ENCODE results near the gene INKA1. TPM values are rescaled to one million over a fixed set of nuclear protein-coding genes. Genes with fewer than 3 reads are reported as not detected.

Gene INKA1
- total RNA-seq, 1 experiment from 2014 or later, result not detected

DNA sequence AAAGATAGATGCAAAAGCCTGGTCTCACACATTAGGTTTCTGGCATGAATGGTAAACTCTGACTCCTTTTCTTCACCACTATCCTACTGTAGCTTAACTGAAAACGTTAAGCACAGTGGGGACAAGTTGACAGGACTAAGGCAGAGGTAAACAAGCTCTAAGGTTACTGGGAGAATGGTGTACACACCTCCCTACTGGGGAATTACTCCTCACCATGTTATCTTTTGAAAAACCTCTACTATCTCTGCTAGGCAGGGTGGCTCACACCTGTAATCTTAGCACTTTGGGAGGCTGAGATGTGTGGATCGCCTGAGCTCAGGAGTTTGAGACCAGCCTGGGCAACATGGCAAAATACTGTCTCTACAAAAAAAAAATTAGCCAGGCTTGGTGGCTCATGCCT, 45.9 kb upstream of the INKA1 start:
- no peak overlapping the region for H3K27ac Mint-ChIP-seq (ENCODE audit: unreplicated experiment)
- no peaks in the 10 kb centered on the region for H3K9me3 Mint-ChIP-seq (ENCODE audit: unreplicated experiment)
- no peaks in the 10 kb centered on the region for H3K27me3 Mint-ChIP-seq (ENCODE audit: insufficient read depth, unreplicated experiment)
- ChIA-PET CTCF (no interaction called here), POLR2A (no interaction called here)
- Histone ChIP-seq H3K27me3 (replicated peaks; ENCODE audit: control insufficient read depth, insufficient read depth, low read length) (no peaks in the 10 kb centered on the region), H3K4me1 (no peaks in the 10 kb centered on the region; the same call in 1 of the 2 replicates), H3K9me3 (0 out of 2 replicates have a peak, but pooled peaks cover 3% of the 10 kb centered on the region), H3K36me3 (ENCODE audit: control insufficient read depth, insufficient read depth, low read length) (no peaks in the 10 kb centered on the region; the same call in 1 of the 2 replicates), H3K4me3 (ENCODE audit: low read depth, low read length) (no peak overlapping the region)
- peaks cover 27% of the 10 kb centered on the region for H3K36me3 Mint-ChIP-seq (ENCODE audit: insufficient read depth, unreplicated experiment)
- intact Hi-C loops (cut with micrococcal nuclease; ENCODE audit: unreplicated experiment), result no loop called here
- TF ChIP-seq, protein P1, sequence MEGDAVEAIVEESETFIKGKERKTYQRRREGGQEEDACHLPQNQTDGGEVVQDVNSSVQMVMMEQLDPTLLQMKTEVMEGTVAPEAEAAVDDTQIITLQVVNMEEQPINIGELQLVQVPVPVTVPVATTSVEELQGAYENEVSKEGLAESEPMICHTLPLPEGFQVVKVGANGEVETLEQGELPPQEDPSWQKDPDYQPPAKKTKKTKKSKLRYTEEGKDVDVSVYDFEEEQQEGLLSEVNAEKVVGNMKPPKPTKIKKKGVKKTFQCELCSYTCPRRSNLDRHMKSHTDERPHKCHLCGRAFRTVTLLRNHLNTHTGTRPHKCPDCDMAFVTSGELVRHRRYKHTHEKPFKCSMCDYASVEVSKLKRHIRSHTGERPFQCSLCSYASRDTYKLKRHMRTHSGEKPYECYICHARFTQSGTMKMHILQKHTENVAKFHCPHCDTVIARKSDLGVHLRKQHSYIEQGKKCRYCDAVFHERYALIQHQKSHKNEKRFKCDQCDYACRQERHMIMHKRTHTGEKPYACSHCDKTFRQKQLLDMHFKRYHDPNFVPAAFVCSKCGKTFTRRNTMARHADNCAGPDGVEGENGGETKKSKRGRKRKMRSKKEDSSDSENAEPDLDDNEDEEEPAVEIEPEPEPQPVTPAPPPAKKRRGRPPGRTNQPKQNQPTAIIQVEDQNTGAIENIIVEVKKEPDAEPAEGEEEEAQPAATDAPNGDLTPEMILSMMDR (IDR thresholded peaks at IDR 0.05; ENCODE audit: insufficient read depth in 1 of 2, low read depth in 1 of 2, low read length in 1 of 2, severe bottlenecking in 1 of 2, unreplicated experiment in 1 of 2), result no peak
- no TSS peak for BruUV-seq (replicated peaks)
- no peak for DNase-seq
- H3K4me1 Mint-ChIP-seq (ENCODE audit: low read depth, unreplicated experiment), result peaks cover 6% of the 10 kb centered on the region
- no peak overlapping the region for H3K4me3 Mint-ChIP-seq (ENCODE audit: unreplicated experiment)

DNA sequence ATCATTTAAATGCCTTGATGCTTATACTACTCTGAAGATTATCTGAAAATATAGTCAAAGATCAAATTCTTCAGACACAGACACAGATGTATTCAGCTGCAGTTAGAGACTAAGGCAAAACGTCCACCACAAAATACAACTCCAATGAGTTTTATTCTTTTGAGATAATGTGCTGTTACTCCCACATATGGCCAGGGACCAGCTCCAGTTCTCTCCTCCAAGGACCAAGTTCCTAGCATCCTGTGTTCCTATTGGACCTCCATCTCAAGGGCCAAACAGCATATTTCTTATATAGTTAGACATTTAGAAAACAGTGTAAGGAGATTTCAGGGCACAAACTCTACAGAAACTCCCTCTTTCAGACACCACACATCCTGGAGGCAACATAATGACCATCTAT, 43.8 kb upstream of the INKA1 start:
- Histone ChIP-seq H3K36me3 (ENCODE audit: control insufficient read depth, insufficient read depth, low read length) (no peaks in the 10 kb centered on the region), H3K9me3 (0 out of 2 replicates have a peak, but pooled peaks cover 3% of the 10 kb centered on the region), H3K4me1 (no peaks in the 10 kb centered on the region), H3K4me3 (ENCODE audit: low read depth, low read length) (no peak overlapping the region), H3K27me3 (replicated peaks; ENCODE audit: control insufficient read depth, insufficient read depth, low read length) (no peaks in the 10 kb centered on the region)
- TSS peak; percentile 8 for BruUV-seq (replicated peaks)
- DNase-seq, result no peak
- ChIA-PET CTCF (no interaction called here), POLR2A (no interaction called here)
- Mint-ChIP-seq H3K9me3 (ENCODE audit: unreplicated experiment) (no peaks in the 10 kb centered on the region), H3K27ac (ENCODE audit: unreplicated experiment) (no peak overlapping the region), H3K4me1 (ENCODE audit: low read depth, unreplicated experiment) (no peaks in the 10 kb centered on the region), H3K4me3 (ENCODE audit: unreplicated experiment) (no peak overlapping the region), H3K27me3 (ENCODE audit: insufficient read depth, unreplicated experiment) (no peaks in the 10 kb centered on the region), H3K36me3 (ENCODE audit: insufficient read depth, unreplicated experiment) (peaks cover 19% of the 10 kb centered on the region)
- TF ChIP-seq, protein P1 (IDR thresholded peaks at IDR 0.05; ENCODE audit: insufficient read depth in 1 of 2, low read depth in 1 of 2, low read length in 1 of 2, severe bottlenecking in 1 of 2, unreplicated experiment in 1 of 2), result no peak
- intact Hi-C loops (cut with micrococcal nuclease; ENCODE audit: unreplicated experiment), result no loop called here

DNA sequence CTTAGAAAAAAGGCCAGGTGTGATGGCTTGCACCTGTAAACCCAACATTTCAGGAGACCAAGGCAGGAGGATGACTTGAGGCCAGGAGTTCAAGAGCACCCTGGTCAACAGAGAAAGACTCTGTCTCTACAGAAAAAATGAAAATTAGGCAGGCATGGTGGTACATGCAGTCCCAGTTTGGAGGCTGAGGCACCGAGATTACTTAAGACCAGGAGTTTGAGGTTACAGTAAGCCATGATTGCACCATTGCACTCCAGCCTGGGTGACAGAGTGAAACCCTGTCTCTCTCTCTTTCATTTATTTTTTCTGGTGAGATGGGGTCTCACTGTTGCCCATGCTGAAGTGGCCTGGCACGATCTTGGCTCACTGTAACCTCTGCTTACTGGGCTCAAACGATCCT, 41.4 kb upstream of the INKA1 start:
- DNase-seq, result no peak
- H3K36me3 Mint-ChIP-seq (ENCODE audit: insufficient read depth, unreplicated experiment), result peaks cover 34% of the 10 kb centered on the region
- no peaks in the 10 kb centered on the region for H3K36me3 ChIP-seq (ENCODE audit: control insufficient read depth, insufficient read depth, low read length)
- TF ChIP-seq, protein P1 (IDR thresholded peaks at IDR 0.05; ENCODE audit: insufficient read depth in 1 of 2, low read depth in 1 of 2, low read length in 1 of 2, severe bottlenecking in 1 of 2, unreplicated experiment in 1 of 2), result no peak
- no peaks in the 10 kb centered on the region for H3K27me3 ChIP-seq (replicated peaks; ENCODE audit: control insufficient read depth, insufficient read depth, low read length)
- no peaks in the 10 kb centered on the region for H3K27me3 Mint-ChIP-seq (ENCODE audit: insufficient read depth, unreplicated experiment)
- no peak overlapping the region for H3K4me3 Mint-ChIP-seq (ENCODE audit: unreplicated experiment)
- ChIA-PET POLR2A (no interaction called here), CTCF (no interaction called here)
- no peaks in the 10 kb centered on the region for H3K4me1 ChIP-seq
- no peak overlapping the region for H3K27ac Mint-ChIP-seq (ENCODE audit: unreplicated experiment)
- intact Hi-C loops (cut with micrococcal nuclease; ENCODE audit: unreplicated experiment), result no loop called here
- H3K4me1 Mint-ChIP-seq (ENCODE audit: low read depth, unreplicated experiment), result no peaks in the 10 kb centered on the region
- BruUV-seq (replicated peaks), result no TSS peak
- no peaks in the 10 kb centered on the region for H3K9me3 Mint-ChIP-seq (ENCODE audit: unreplicated experiment)
- no peaks in the 10 kb centered on the region for H3K9me3 ChIP-seq
- no peak overlapping the region for H3K4me3 ChIP-seq (ENCODE audit: low read depth, low read length)
